ENCODE measurements around the gene TAS2R39. TPM values are rescaled to one million over a fixed set of nuclear protein-coding genes. Genes with fewer than 3 reads are reported as not detected.
"Not testable (repeated sequence)": the region's sequence is repeated elsewhere in the genome, so short reads cannot be mapped to it uniquely, and the experiment has no call there.

The TAS2R39 gene
- total RNA-seq, 5 donors from 2014 or later (not counting 1 experiment from before 2014, with no cell fraction given): not detected

GRCh38 chr7:143172354-143172753, 10.9 kb upstream of the TAS2R39 start:
- Mint-ChIP-seq H3K9me3 (peaks cover 2 to 8% (median 4%) of the 10 kb centered on the region in 3 donors), H3K36me3 (no peaks in the 10 kb centered on the region), H3K27me3 (peaks cover 13 to 22% of the 10 kb centered on the region in 2 donors), H3K27ac (no peak overlapping the region), H3K4me3 (no peak overlapping the region), H3K4me1 (no peaks in the 10 kb centered on the region)
- CTCF ChIA-PET: interaction anchor here in 1 of 2 donors (1.1 kb wide), 1 partner anchor 251 kb away, joined by 4 read pairs; no protein-coding TSS in a partner anchor
- Histone ChIP-seq H3K36me3 (ENCODE audit: control insufficient read depth in 2 of 2, extremely low read depth in 1 of 2, insufficient read depth in 1 of 2, low read length in 1 of 2) (no peaks in the 10 kb centered on the region), H3K4me3 (ENCODE audit: control insufficient read depth in 1 of 2, extremely low read depth in 1 of 2, low read length in 1 of 2) (no peak overlapping the region), H3K27ac (ENCODE audit: low read length) (no peak overlapping the region), H3K9me3 (no peaks in the 10 kb centered on the region), H3K27me3 (replicated peaks in 1 of 2; ENCODE audit: control insufficient read depth in 2 of 2, extremely low read depth in 1 of 2, insufficient read depth in 2 of 2, low read length in 1 of 2) (peaks cover 0 to 12% of the 10 kb centered on the region in 2 experiments), H3K4me1 (ENCODE audit: control insufficient read depth in 1 of 2, extremely low read depth in 1 of 2, insufficient read depth in 2 of 2, low read length in 2 of 2) (no peaks in the 10 kb centered on the region)
- ATAC-seq (replicated peaks in 1 of 4): no peak
- POLR2A ChIA-PET: no interaction called here
- DNase-seq: no peak
- WGBS (ENCODE audit: insufficient coverage): no CpG with 5 or more reads among the region's 4 CpGs

GRCh38 chr7:143176128-143176527, 7.1 kb upstream of the TAS2R39 start:
- Mint-ChIP-seq H3K27ac (no peak overlapping the region), H3K9me3 (peaks cover 9 to 27% (median 13%) of the 10 kb centered on the region in 3 donors), H3K27me3 (peaks cover 5% of the 10 kb centered on the region in 2 donors), H3K36me3 (no peaks in the 10 kb centered on the region), H3K4me3 (no peak overlapping the region), H3K4me1 (no peaks in the 10 kb centered on the region)
- Histone ChIP-seq H3K36me3 (ENCODE audit: control insufficient read depth in 2 of 2, extremely low read depth in 1 of 2, insufficient read depth in 1 of 2, low read length in 1 of 2) (no peaks in the 10 kb centered on the region), H3K27me3 (replicated peaks in 1 of 2; ENCODE audit: control insufficient read depth in 2 of 2, extremely low read depth in 1 of 2, insufficient read depth in 2 of 2, low read length in 1 of 2) (peaks cover 0 to 3% of the 10 kb centered on the region in 2 experiments), H3K27ac (ENCODE audit: low read length) (no peak overlapping the region), H3K4me1 (ENCODE audit: control insufficient read depth in 1 of 2, extremely low read depth in 1 of 2, insufficient read depth in 2 of 2, low read length in 2 of 2) (no peaks in the 10 kb centered on the region), H3K9me3 (no peaks in the 10 kb centered on the region), H3K4me3 (ENCODE audit: control insufficient read depth in 1 of 2, extremely low read depth in 1 of 2, low read length in 1 of 2) (no peak overlapping the region)
- WGBS (ENCODE audit: insufficient coverage): no CpG with 5 or more reads among the region's 5 CpGs
- ChIA-PET POLR2A (no interaction called here), CTCF (no interaction called here)
- DNase-seq (no peak), ATAC-seq (replicated peaks in 1 of 4) (no peak)

GRCh38 chr7:143177374-143178119, 5.7 kb upstream of the TAS2R39 start:
- H3K27ac Mint-ChIP-seq: no peak overlapping the region

GRCh38 chr7:143180771-143181170, 2.4 kb upstream of the TAS2R39 start:
- H3K27me3 ChIP-seq (replicated peaks in 1 of 2; ENCODE audit: control insufficient read depth in 2 of 2, extremely low read depth in 1 of 2, insufficient read depth in 2 of 2, low read length in 1 of 2); H3K4me3 Mint-ChIP-seq; H3K4me3 ChIP-seq (ENCODE audit: control insufficient read depth in 1 of 2, extremely low read depth in 1 of 2, low read length in 1 of 2); H3K4me1 Mint-ChIP-seq; DNase-seq; H3K4me1 ChIP-seq (ENCODE audit: control insufficient read depth in 1 of 2, extremely low read depth in 1 of 2, insufficient read depth in 2 of 2, low read length in 2 of 2); ATAC-seq (replicated peaks in 1 of 4); H3K27ac Mint-ChIP-seq; H3K27ac ChIP-seq (ENCODE audit: low read length); POLR2A ChIA-PET; H3K36me3 Mint-ChIP-seq; H3K36me3 ChIP-seq (ENCODE audit: control insufficient read depth in 2 of 2, extremely low read depth in 1 of 2, insufficient read depth in 1 of 2, low read length in 1 of 2); CTCF ChIA-PET; H3K9me3 ChIP-seq: not testable (repeated sequence)
- peaks cover 9 to 28% (median 11%) of the 10 kb centered on the region in 3 donors for H3K9me3 Mint-ChIP-seq
- H3K27me3 Mint-ChIP-seq: peaks cover 14 to 15% of the 10 kb centered on the region in 2 donors
- WGBS (ENCODE audit: insufficient coverage): no CpG with 5 or more reads among the region's 4 CpGs

More at GRCh38 chr7:143177374-143178119, 5.7 kb upstream of the TAS2R39 start:
- WGBS (ENCODE audit: insufficient coverage): no CpG with 5 or more reads among the region's 2 CpGs
- Mint-ChIP-seq H3K9me3 (peaks cover 9 to 31% (median 13%) of the 10 kb centered on the region in 3 donors), H3K27me3 (peaks cover 5% of the 10 kb centered on the region in 2 donors), H3K4me3 (no peak overlapping the region), H3K4me1 (no peaks in the 10 kb centered on the region), H3K36me3 (no peaks in the 10 kb centered on the region)
- ATAC-seq (replicated peaks in 1 of 4): no peak
- Histone ChIP-seq H3K27ac (ENCODE audit: low read length) (no peak overlapping the region), H3K4me1 (ENCODE audit: control insufficient read depth in 1 of 2, extremely low read depth in 1 of 2, insufficient read depth in 2 of 2, low read length in 2 of 2) (no peaks in the 10 kb centered on the region), H3K4me3 (ENCODE audit: control insufficient read depth in 1 of 2, extremely low read depth in 1 of 2, low read length in 1 of 2) (no peak overlapping the region), H3K9me3 (no peaks in the 10 kb centered on the region), H3K27me3 (replicated peaks in 1 of 2; ENCODE audit: control insufficient read depth in 2 of 2, extremely low read depth in 1 of 2, insufficient read depth in 2 of 2, low read length in 1 of 2) (no peaks in the 10 kb centered on the region), H3K36me3 (ENCODE audit: control insufficient read depth in 2 of 2, extremely low read depth in 1 of 2, insufficient read depth in 1 of 2, low read length in 1 of 2) (no peaks in the 10 kb centered on the region)
- ChIA-PET POLR2A (no interaction called here), CTCF (interaction anchor here in 1 of 2 donors (0.6 kb wide), 1 partner anchor 78 kb away, joined by 3 read pairs; no protein-coding TSS in a partner anchor)
- no peak for DNase-seq

GRCh38 chr7:143181349-143181748, 1.9 kb upstream of the TAS2R39 start:
- Mint-ChIP-seq H3K36me3 (no peaks in the 10 kb centered on the region), H3K9me3 (peaks cover 9 to 28% (median 11%) of the 10 kb centered on the region in 3 donors), H3K27me3 (peaks cover 19% of the 10 kb centered on the region in 2 donors), H3K4me1 (no peaks in the 10 kb centered on the region), H3K4me3 (no peak overlapping the region), H3K27ac (no peak overlapping the region)
- ChIA-PET CTCF (no interaction called here), POLR2A (no interaction called here)
- DNase-seq (no peak), ATAC-seq (replicated peaks in 1 of 4) (no peak)
- Histone ChIP-seq H3K27ac (ENCODE audit: low read length) (no peak overlapping the region), H3K9me3 (no peaks in the 10 kb centered on the region), H3K4me3 (ENCODE audit: control insufficient read depth in 1 of 2, extremely low read depth in 1 of 2, low read length in 1 of 2) (no peak overlapping the region), H3K36me3 (ENCODE audit: control insufficient read depth in 2 of 2, extremely low read depth in 1 of 2, insufficient read depth in 1 of 2, low read length in 1 of 2) (no peaks in the 10 kb centered on the region), H3K4me1 (ENCODE audit: control insufficient read depth in 1 of 2, extremely low read depth in 1 of 2, insufficient read depth in 2 of 2, low read length in 2 of 2) (no peaks in the 10 kb centered on the region), H3K27me3 (replicated peaks in 1 of 2; ENCODE audit: control insufficient read depth in 2 of 2, extremely low read depth in 1 of 2, insufficient read depth in 2 of 2, low read length in 1 of 2) (no peaks in the 10 kb centered on the region)
- WGBS (ENCODE audit: insufficient coverage): no CpG with 5 or more reads among the region's 2 CpGs

GRCh38 chr7:143185551-143185950, 2.3 kb downstream of the TAS2R39 start:
- Mint-ChIP-seq H3K4me1 (no peaks in the 10 kb centered on the region), H3K27me3 (peaks cover 17 to 19% of the 10 kb centered on the region in 2 donors), H3K4me3 (no peak overlapping the region), H3K27ac (no peak overlapping the region), H3K9me3 (peaks cover 0 to 5% (median 0%) of the 10 kb centered on the region in 3 donors), H3K36me3 (no peaks in the 10 kb centered on the region)
- Histone ChIP-seq H3K36me3 (ENCODE audit: control insufficient read depth in 2 of 2, extremely low read depth in 1 of 2, insufficient read depth in 1 of 2, low read length in 1 of 2) (no peaks in the 10 kb centered on the region), H3K4me1 (ENCODE audit: control insufficient read depth in 1 of 2, extremely low read depth in 1 of 2, insufficient read depth in 2 of 2, low read length in 2 of 2) (no peaks in the 10 kb centered on the region), H3K27ac (ENCODE audit: low read length) (no peak overlapping the region), H3K4me3 (ENCODE audit: control insufficient read depth in 1 of 2, extremely low read depth in 1 of 2, low read length in 1 of 2) (no peak overlapping the region), H3K27me3 (replicated peaks in 1 of 2; ENCODE audit: control insufficient read depth in 2 of 2, extremely low read depth in 1 of 2, insufficient read depth in 2 of 2, low read length in 1 of 2) (no peaks in the 10 kb centered on the region), H3K9me3 (no peaks in the 10 kb centered on the region)
- POLR2A ChIA-PET: no interaction called here
- DNase-seq: no peak
- no peak for ATAC-seq (replicated peaks in 1 of 4)
- WGBS (ENCODE audit: insufficient coverage): no CpG with 5 or more reads among the region's 1 CpG
- CTCF ChIA-PET: no interaction called here
